T-helper 1 cell treated with Interleukin-12 subunit alpha and Interleukin-12 subunit beta and Interleukin-4 antibody, amounts not matched to agents 30 μg/mL and 1 μg/mL, for 36 hours (primary cell): Measurements from ENCODE around the gene OSBPL10.
"Not testable (repeated sequence)": the region's sequence is repeated elsewhere in the genome, so short reads cannot be mapped to it uniquely, and the experiment has no call there.

Source experiments
- H3K27ac Mint-ChIP-seq: one replicate; pipeline ENCODE4 v1.8.0; 2021; ENCODE audit warnings: mild to moderate bottlenecking, mixed read lengths
- H3K27me3 Mint-ChIP-seq: one replicate; pipeline ENCODE4 v1.8.0; 2021; ENCODE audit warnings: low read depth, mixed read lengths
- H3K36me3 Mint-ChIP-seq: one replicate; pipeline ENCODE4 v1.8.0; 2021; ENCODE audit warnings: low read depth, mixed read lengths
- H3K4me1 Mint-ChIP-seq: one replicate; pipeline ENCODE4 v1.8.0; 2021; ENCODE audit warnings: low read depth, mixed read lengths
- H3K4me3 Mint-ChIP-seq: one replicate; pipeline ENCODE4 v1.8.0; 2021; ENCODE audit warnings: mild to moderate bottlenecking, moderate library complexity, mixed read lengths
- H3K9me3 Mint-ChIP-seq: one replicate; pipeline ENCODE4 v1.8.0; 2021; ENCODE audit warnings: mixed read lengths

The OSBPL10 gene

DNA sequence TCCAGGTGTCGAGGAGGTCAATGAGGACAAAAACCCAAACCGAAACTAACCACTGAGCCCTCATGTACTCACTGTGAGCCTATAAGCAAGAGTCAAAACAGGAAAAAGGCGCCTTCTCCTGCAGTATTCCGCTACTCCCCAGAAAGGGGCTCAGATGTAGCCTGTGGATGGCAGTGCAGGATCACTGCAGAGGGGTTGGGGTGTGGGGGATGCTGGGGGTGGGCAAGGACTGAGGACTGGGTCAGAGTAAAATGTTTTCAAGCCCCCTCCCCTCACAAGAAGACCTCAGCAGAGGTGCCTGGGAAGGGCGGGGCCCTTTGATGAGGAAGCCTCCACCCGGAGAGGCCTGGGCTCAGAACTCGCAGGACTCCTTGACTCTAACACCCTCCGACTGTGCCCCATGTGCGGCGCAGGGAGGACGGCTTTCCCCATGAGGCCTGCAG lies 170.1 kb downstream of the OSBPL10 start:
- Mint-ChIP-seq H3K27me3 (peaks cover 4% of the 10 kb centered on the region), H3K9me3 (no peaks in the 10 kb centered on the region), H3K36me3 (peaks cover 2% of the 10 kb centered on the region), H3K27ac (no peak overlapping the region), H3K4me1 (no peaks in the 10 kb centered on the region), H3K4me3 (no peak overlapping the region)

DNA sequence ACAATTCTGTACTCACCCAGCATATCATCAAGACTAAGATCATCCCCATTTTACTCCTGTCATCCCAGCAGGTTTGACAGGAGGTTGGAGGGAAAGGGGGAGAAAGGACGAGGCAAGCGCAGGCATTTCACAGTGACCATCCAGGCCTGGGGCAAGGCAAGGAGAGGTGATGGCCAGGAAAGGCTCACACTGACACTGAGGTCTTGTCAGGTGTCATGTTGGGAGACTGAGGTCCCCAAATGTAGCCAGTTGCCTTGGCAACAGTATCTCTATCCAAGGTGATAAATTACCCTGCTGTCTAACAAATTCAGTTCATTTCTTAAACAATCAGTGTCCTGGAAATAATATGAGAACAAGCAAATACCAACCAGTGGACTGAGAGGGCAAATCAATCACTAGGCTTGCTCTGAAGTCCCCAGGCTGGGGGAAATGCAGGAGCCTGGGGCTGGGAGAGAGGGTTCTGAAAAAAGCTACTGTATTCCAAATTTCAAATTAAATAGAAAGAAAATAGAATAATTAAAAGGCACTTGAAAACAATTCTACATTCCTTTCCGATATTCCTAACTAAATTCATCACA lies 172.8 kb downstream of the OSBPL10 start:
- Mint-ChIP-seq H3K36me3 (peaks cover 2% of the 10 kb centered on the region), H3K27ac (no peak overlapping the region), H3K9me3 (no peaks in the 10 kb centered on the region)

DNA sequence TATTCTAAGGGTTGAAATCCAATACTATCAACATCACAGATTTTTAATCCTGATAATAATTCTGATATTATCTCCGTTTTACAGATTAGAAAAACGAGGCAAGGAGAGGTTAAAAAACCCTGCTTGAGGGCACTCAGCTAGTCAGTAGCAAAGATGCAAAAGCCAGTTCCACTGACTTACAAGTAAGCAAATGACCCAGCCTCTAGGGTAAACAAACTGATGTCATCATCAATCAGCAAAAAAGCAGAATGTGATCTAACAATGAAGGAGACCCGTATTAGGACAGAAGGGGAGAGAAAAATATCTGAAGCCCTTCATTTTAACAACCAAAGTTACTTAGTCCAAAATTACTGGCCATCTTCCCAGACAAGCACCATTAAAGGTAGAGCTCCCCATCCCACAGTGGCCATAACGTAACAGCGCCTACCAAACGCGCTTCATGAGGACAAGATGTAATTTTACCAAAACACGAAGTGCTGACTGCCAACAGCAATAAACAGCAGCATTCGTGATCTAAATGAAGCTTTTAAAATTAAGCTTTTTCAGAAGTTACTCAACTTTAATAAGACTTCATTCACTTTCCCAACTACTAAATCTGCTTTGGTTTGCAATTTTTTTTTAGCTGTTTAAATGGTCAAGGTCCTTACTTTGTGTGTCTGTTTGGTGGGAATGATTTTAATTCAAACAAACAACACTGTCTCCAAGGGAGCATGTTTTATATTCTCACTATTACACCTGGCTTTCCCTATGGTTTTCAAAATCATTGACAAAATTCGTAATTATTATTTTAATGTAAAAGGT lies 176.6 kb downstream of the OSBPL10 start:
- Mint-ChIP-seq H3K4me3 (no peak overlapping the region), H3K9me3 (no peaks in the 10 kb centered on the region), H3K4me1 (no peaks in the 10 kb centered on the region), H3K36me3 (no peaks in the 10 kb centered on the region), H3K27me3 (peaks cover 4% of the 10 kb centered on the region), H3K27ac (no peak overlapping the region)

More for the DNA sequence above, 172.8 kb downstream of the OSBPL10 start:
- Mint-ChIP-seq H3K4me1 (no peaks in the 10 kb centered on the region), H3K4me3 (no peak overlapping the region), H3K27me3 (peaks cover 4% of the 10 kb centered on the region)

DNA sequence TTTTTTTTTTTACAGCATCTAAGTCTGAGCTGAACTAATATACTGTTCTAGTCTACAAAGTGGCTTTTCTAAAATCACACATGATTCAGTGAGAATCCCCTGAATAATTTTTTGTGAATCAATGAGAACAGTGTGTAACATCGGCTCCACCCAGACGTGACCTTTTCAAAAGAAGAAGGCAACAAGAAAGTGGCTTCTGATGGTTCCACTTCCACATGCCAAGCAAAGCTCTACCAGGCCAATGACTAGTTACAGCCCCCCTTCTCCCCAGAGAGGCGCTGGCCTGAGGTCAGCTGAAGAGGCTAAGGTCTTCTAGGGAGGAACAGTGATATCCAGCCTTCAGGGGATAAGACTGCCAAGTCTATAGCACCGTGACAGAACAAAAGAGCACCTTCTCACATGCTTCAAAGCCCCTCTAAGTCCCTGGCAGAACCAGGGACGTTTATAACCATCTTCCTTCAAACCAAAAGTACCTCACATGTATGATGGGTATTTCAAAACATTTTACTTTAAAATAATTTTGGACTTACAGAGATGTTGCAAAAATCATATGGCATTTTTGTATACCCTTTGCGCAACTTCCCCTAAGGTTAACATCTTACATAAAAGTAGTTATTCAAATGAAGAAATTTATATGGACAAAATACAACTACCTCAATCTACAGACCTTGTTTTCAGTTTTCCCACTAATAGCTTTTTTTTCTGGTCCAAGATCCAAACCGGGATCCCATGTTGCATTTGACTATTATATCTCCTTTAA lies 177.9 kb downstream of the OSBPL10 start:
- H3K4me1 Mint-ChIP-seq, result no peaks in the 10 kb centered on the region
- H3K27ac Mint-ChIP-seq, result no peak overlapping the region
- H3K4me3 Mint-ChIP-seq, result no peak overlapping the region
- H3K9me3 Mint-ChIP-seq, result no peaks in the 10 kb centered on the region
- H3K27me3 Mint-ChIP-seq, result peaks cover 4% of the 10 kb centered on the region
- no peaks in the 10 kb centered on the region for H3K36me3 Mint-ChIP-seq

DNA sequence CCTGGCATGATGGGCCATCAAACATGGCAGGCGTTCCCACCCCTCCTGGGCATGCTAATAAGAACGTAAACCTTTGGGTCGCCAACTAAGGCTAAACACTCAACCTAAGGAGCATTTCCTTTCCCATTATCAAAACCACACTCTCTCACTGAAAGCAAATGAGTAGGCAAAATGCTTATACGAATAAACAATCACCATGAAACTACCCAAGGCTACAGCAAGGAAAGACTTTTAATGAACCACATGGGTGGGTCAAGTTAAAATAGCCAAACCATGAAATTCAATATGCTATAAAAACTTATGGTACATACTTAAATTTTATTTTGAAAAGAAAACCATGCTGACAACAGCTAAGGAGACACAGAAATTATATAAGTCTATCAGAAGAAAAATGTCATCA lies 180.6 kb downstream of the OSBPL10 start:
- Mint-ChIP-seq H3K27ac (no peak overlapping the region), H3K27me3 (no peaks in the 10 kb centered on the region), H3K36me3 (no peaks in the 10 kb centered on the region), H3K4me3 (no peak overlapping the region), H3K4me1 (no peaks in the 10 kb centered on the region), H3K9me3 (peaks cover 6% of the 10 kb centered on the region)

DNA sequence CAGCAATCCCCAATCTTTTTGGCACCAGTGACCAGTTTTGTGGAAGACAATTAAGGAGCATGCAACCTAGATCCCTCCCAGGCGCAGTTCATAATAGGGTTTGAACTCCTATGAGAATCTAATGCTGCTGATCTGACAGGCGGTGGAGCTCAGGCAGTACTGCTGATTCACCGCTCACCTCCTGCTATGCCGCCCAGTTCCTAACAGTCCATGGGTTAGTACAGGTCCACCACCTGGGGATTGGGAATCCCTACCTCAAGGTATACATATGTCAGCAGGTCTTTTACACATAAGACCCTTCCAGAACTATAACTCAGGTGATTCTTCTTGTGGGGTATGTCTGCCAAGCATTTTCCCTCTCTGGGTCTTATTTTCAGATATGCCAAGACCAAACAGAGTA lies 182.2 kb downstream of the OSBPL10 start:
- Mint-ChIP-seq H3K27me3 (no peaks in the 10 kb centered on the region), H3K27ac (no peak overlapping the region), H3K9me3 (peaks cover 13% of the 10 kb centered on the region), H3K4me1 (no peaks in the 10 kb centered on the region), H3K4me3 (no peak overlapping the region), H3K36me3 (peaks cover 3% of the 10 kb centered on the region)

DNA sequence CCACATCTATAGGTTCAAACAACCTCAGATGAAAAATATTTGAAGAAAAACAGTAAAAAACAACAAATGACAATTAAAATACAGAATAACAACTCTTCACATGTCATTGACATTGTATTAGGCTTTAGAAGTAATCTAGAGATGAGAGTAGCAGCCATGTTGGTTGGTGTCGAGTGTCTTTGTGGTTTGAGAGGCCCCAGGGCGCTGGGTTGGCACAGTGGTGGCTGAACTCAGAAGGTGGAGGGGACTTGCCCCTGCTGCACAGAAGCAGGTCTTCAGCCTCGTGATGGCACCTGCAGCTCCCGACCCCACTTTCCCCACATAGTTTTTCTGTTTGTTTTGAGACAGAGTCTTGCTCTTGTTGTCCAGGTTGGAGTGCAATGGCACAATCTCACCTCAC lies 187.2 kb downstream of the OSBPL10 start:
- Mint-ChIP-seq H3K4me3 (no peak overlapping the region), H3K27ac (no peak overlapping the region), H3K27me3 (no peaks in the 10 kb centered on the region), H3K9me3 (peaks cover 13% of the 10 kb centered on the region), H3K36me3 (peaks cover 3% of the 10 kb centered on the region), H3K4me1 (no peaks in the 10 kb centered on the region)

DNA sequence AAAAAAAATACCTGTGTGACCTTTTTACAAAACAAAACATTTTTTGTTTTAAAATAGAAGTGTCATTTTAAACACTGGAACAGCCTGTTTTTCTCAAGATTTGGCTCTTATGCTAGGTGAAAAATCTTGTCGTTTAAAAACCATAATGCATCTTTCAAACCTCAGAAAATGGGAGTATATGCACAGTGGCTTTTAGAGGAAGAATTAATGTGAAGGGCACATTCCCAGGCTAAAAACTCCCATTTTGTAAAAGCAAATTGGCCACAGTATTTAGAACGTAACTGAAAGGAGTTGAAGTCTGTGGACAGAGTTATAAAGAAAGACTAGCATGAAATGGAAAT lies 190.0 kb downstream of the OSBPL10 start:
- no peaks in the 10 kb centered on the region for H3K4me1 Mint-ChIP-seq
- H3K4me3 Mint-ChIP-seq, result no peak overlapping the region
- H3K27me3 Mint-ChIP-seq, result no peaks in the 10 kb centered on the region
- H3K36me3 Mint-ChIP-seq, result peaks cover 3% of the 10 kb centered on the region
- peaks cover 13% of the 10 kb centered on the region for H3K9me3 Mint-ChIP-seq
- H3K27ac Mint-ChIP-seq, result no peak overlapping the region

DNA sequence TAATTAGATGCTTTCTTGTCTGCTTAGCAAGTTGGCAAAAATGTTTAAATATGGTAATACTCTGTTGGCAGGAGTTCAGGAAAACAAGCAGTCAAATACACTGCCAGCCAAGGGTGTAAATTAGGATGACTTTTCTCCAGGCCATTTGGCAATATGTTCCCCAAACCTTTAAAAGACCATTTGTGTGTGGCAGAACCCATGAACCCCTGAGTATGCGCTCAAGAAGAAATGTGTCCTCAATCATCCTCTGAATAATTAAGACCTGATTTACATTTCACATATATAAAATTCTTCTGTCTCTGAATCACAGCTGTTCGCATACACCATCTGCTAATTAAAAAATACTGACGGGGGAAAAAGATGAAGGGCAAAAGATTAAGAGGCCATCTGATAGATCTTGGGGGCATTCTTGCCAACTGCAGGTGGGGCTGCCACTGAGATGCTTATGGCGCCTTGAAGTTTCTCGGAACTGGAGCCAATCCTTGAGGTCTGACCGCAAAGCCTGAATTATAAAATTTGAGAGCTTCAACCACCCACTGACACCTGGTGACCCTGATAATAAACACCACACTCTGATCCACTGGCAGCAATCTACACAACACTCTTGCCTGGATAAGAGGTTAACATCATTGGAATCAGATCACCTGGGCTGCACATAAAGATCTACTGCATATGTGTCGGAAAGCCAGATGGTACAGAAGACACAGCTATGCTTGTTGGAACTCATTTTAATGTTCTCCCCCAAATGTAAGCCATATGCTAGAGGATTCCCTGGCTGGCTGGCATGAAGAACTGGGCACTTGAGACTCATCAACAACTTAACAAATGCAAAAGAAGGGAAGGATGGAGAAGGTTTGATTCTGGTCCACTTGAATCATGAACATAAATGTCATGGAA lies 190.6 kb downstream of the OSBPL10 start:
- Mint-ChIP-seq H3K9me3 (peaks cover 7% of the 10 kb centered on the region), H3K27me3 (no peaks in the 10 kb centered on the region), H3K27ac (no peak overlapping the region), H3K4me3 (no peak overlapping the region), H3K36me3 (peaks cover 3% of the 10 kb centered on the region), H3K4me1 (no peaks in the 10 kb centered on the region)

DNA sequence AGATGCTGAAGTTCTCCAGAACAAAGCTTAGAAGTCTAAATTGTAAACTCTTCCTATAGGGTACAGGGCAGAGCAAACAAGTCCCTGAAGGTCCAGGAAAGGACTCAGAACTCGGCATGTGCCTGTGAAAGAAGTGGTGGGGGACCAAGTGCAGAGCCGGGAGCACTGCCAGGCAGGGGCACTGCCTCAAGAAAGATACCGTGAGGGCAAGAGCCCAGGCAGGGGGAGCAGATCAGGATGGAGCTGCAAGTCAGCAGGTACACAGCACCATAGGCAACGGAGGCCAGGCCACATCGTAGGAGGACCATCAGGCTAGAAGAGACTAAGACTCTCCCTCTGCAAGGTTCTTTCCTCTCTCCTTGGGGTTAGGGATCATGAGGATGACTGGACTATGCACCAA lies 191.6 kb downstream of the OSBPL10 start:
- H3K27ac Mint-ChIP-seq, result no peak overlapping the region
- H3K9me3 Mint-ChIP-seq, result peaks cover 2% of the 10 kb centered on the region
- no peaks in the 10 kb centered on the region for H3K36me3 Mint-ChIP-seq
- H3K4me1 Mint-ChIP-seq, result no peaks in the 10 kb centered on the region
- no peaks in the 10 kb centered on the region for H3K27me3 Mint-ChIP-seq
- H3K4me3 Mint-ChIP-seq, result no peak overlapping the region

DNA sequence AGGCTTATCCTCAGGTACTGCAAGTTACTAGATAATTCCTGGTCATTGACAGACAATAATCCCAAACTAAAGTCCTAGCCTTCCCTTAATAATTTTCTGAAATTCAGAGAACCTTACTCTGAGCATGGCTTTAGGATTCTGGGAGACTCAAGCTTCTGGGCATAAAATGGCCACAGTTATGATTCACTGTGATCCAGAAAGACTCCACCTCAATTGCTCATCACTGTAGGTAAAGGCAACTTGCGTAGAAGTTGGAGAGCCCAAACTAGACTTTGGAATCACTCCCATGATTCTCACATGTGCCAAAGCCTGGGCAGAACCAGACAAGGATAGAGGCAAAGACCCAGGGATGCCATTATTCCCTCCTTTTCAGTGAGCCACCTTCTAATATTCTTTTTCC lies 195.3 kb downstream of the OSBPL10 start:
- H3K9me3 Mint-ChIP-seq, result peaks cover 6% of the 10 kb centered on the region
- H3K4me3 Mint-ChIP-seq, result no peak overlapping the region
- H3K27me3 Mint-ChIP-seq, result no peaks in the 10 kb centered on the region
- H3K36me3 Mint-ChIP-seq, result no peaks in the 10 kb centered on the region
- H3K27ac Mint-ChIP-seq, result no peak overlapping the region
- H3K4me1 Mint-ChIP-seq, result no peaks in the 10 kb centered on the region

DNA sequence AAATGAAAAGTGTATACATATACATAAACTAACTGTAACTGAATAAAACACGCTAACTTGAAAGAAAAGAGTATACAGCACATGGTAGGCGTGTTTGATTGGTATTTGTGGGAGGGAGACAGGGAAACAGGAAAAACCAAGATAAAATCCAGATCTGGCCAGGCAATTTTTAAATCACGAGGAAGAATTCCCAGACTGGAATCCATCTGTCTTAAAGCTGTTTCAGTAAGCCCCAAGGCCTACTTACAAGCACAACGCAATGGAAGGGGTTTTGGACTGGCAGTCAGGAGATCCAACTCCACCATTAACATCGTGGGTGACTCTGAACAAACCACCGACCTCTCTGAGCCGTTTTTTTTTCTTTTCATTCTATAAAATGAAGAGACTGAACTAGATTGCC lies 195.8 kb downstream of the OSBPL10 start:
- Mint-ChIP-seq H3K36me3 (no peaks in the 10 kb centered on the region), H3K4me1 (no peaks in the 10 kb centered on the region), H3K27ac (no peak overlapping the region), H3K9me3 (peaks cover 6% of the 10 kb centered on the region), H3K4me3 (no peak overlapping the region), H3K27me3 (no peaks in the 10 kb centered on the region)

DNA sequence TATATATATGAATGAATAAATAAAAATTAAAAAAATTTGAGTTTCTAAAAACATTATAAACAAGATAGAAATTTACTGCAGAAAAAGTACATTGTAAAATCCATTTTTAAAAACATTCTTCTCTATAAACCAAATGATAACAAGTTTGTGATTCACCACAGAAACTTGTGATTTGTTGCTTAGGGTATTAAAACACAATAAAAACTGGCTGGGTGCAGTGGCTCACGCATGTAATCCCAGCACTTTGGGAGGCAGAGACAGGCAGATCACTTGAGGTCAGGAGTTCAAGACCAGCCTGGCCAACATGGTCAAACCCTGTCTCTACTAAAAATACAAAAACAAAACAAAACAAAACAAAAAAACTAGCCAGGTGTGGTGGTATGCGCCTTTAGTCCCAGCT lies 197.2 kb downstream of the OSBPL10 start:
- H3K9me3 Mint-ChIP-seq, result peaks cover 14% of the 10 kb centered on the region
- not testable (repeated sequence) for H3K4me3 Mint-ChIP-seq, H3K36me3 Mint-ChIP-seq, H3K27ac Mint-ChIP-seq, H3K4me1 Mint-ChIP-seq, H3K27me3 Mint-ChIP-seq

DNA sequence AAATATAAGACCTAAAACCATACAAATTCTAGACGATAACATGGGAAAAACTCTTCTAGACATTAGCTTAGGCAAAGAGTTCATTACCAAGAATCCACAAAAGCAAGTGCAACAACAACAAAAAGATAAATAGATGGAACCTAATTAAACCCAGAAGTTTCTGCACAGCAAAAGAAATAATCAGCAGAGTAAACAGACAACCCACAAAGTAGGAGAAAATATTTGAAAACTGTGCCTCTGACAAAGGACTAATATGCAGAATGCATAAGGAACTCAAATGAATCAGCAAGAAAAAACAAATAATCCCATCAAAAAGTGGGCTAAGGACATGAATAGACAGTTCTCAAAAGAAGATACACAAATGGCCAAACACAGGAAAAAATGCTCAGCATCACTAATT lies 198.8 kb downstream of the OSBPL10 start:
- peaks cover 23% of the 10 kb centered on the region for H3K9me3 Mint-ChIP-seq
- H3K27me3 Mint-ChIP-seq, H3K36me3 Mint-ChIP-seq, H3K4me3 Mint-ChIP-seq, H3K4me1 Mint-ChIP-seq, H3K27ac Mint-ChIP-seq: not testable (repeated sequence)
